HG03039 (cell line): ENCODE measurements around the gene LRP1B.
A peak's percentile ranks its signal among the peaks of the same experiment; 100 is the strongest.

Experiments
- ATAC-seq: cut with Tn5 transposase; IDR thresholded peaks from one replicate; pipeline ENCODE4 v1.9.1; 2021; ENCODE audit warnings: mild to moderate bottlenecking, moderate library complexity; ENCODE audit not compliant: unreplicated experiment

LRP1B gene

GRCh38 chr2:141524777-141525176 lies 606.0 kb downstream of the LRP1B start:
- ATAC-seq = no peak

- peak; percentile 78 for ATAC-seq
Measured at GRCh38 chr2:141523199-141523598, 607.6 kb downstream of the LRP1B start.

DNA sequence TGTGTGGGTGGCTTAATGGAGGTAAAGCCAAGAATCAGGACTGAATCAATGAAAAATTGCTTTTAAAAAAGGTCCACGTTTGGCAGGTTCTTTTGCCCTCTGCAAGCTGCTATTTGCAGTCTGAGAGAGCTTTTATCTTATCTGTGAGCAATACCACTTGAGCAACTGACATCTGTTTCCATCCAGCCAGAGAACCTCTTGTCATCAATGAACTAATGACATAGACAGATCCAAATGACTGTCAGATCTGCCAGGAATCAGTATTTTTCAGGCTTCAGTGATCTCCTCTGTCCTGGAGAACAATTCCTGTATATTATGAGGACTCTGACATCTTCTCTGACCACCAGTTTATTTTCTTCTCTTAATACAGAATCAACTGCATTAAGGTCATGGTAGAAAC lies 608.1 kb downstream of the LRP1B start:
- ATAC-seq = no peak

GRCh38 chr2:141522048-141522447 lies 608.8 kb downstream of the LRP1B start:
- ATAC-seq = peak; percentile 41

GRCh38 chr2:141519906-141520305 lies 610.9 kb downstream of the LRP1B start:
- ATAC-seq = no peak

DNA sequence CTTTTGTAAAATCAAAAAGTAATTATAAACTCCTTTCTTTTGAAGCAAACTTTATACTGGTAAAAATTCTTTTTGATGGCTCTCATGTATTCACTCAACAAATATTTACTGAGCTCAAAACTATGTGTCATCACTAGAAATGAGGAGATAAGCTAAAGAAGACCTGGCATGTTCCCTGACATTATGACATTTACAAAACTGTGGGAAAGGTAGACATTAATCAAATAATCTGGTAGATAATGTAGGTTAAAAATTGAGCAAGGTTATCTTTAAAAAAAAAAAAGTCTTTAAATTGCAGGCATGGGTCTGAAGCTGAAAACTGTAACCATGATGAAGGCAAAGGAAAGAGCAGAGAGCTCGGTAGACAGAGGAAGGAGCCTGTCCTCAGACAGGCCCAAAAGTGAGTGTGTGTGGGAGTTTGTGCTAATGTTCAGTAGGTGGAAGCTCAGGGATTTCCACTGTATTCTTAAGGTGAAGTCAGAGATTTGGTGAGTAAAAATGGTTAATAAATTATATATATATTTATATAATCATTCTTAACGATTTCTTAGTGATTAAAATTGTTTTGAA lies 612.9 kb downstream of the LRP1B start:
- ATAC-seq = no peak

GRCh38 chr2:141517180-141517851 lies 613.5 kb downstream of the LRP1B start:
- ATAC-seq = no peak

- no peak for ATAC-seq
Measured at GRCh38 chr2:141515931-141516330, 614.9 kb downstream of the LRP1B start.

GRCh38 chr2:141513853-141514252 lies 617.0 kb downstream of the LRP1B start:
- peak; percentile 100 for ATAC-seq

DNA sequence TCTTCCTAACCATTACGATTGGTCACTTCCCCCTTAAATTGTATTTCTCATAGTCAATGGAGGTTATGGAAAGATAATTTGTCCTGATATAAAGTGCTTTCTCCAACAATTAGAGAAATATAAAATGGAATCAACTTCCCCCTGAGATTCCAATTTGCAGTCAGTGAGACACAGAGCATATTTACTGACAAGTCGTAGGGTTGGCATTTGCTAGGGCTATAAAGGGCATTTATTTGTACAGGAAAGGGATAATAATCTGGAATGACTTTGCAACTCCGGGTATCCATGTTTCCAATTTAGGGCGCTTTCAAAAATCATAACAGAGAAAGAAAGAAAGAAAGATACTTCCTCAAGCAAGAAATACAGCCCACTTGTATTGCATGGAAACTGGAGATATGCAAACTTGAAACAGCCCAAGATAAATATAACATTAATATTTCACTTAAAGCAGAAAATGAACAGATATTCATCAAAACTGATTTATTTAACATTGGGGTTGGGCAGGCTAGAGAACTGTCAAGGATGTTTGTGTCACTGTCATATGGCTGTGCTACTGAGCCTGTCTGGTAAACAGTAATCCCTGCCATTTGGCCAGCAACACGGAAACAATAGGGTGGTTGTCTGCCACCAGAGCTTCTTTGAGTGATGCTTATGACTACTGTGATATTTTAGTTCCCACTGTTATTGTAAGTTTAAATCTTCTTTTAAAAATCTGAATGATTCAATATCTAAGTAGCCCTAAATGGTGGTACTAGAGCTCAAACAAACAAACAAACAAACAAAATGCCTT lies 621.8 kb downstream of the LRP1B start:
- no peak for ATAC-seq

DNA sequence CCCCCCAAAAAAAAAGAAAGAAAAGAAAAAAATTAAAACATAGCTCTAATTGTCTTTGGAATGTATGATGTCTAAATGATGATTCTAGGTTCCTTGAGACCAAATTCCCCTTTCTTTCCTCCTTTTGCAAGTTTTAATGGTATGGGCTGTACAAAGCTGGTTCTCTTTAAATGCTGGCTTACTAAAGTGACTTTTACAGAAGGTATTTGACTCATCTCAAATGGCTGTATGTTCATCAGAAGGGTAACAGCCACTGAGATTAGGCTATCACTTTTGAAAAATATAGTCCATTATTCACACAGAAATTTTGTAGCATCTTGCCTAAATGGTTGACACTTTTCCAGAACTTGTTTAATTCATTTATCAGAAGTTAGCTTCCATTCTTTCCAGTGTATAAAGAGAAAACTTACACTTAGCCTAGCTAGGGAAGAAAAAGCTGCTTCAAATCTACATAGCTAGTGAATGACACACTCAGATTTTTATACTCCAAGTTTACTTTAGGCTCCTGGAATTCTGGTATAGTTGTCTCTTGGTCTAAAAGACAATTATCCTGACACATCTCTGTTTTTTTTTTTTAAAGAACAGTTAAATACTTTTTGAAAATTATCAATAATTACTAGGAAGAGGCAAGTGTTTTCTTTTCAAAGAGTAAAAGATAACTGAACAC lies 622.6 kb downstream of the LRP1B start:
- no peak for ATAC-seq

DNA sequence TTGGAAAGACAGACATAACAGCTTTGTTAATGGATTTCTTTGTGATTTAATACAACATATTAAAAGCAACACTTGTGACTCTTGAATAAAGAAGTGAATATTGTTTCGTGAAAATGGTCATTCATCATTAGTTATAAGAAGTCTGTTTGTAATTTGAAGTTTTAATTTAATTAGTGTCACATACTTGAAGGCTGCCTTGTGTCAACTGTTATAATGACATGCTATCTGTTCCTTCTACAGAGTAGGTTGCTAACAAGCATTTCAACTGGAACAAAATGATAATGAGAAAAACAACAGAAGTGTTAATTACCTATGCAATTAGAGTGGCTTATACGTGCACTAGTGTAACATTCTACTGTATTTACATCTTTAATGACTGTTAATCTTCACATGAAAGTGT lies 624.7 kb downstream of the LRP1B start:
- no peak for ATAC-seq

DNA sequence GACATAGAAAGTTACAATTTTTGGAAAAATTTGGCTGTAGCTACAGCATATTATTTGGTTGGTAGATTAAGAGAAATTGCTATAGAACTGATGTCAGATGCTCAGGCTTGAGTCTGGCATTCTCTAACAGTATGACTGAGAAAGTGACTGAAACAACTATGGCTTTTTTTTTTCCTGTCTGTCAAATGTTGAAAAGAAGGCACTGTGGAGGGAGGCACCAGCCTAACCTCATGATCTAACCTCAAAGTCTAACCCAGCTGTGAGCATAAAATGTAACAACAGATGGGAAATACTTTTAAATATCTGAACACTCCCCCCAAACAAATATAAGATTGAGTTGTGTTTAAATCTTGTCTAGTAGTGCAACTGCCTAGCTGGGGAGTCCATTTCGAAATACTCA lies 629.1 kb downstream of the LRP1B start:
- no peak for ATAC-seq

GRCh38 chr2:141499123-141499522 lies 631.7 kb downstream of the LRP1B start:
- no peak for ATAC-seq

DNA sequence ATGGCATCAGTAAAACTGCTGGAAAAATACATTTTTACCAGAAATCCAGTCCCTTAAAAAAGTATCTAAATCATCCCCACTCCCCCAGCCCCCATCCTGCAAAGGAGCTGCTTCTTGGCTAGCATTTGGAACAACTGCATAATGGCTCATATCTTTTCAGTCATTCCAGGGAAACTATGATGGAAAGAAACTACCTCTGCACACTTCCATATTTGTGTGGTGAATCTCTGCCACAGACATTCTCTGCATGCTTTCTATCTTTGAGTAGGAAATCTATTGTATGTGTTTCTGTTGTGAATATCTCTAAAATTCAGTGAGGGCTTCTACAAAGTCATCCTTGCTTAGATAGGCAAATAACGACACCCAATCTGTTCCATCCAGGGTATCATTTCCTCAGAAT lies 632.3 kb downstream of the LRP1B start:
- no peak for ATAC-seq

DNA sequence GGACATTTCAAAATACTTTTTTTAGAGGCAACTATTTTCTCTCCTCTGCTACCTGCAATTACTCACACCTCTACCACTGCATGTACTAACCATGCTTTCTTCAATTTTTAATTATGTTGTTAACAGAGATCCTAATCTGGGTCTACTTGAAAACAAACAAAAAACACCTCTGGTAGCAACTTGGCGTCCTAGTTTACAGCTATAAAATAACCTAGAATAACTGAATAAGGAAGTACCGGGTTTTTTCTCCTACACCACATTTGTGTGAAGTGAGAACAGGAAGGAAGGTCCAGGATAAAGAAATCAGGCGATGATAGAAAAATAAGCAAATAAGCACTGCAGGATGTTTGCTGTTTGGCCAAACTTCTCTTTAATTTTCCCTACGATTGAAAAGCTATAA lies 633.5 kb downstream of the LRP1B start:
- no peak for ATAC-seq

- ATAC-seq = no peak
Measured at GRCh38 chr2:141496810-141497209, 634.0 kb downstream of the LRP1B start.

DNA sequence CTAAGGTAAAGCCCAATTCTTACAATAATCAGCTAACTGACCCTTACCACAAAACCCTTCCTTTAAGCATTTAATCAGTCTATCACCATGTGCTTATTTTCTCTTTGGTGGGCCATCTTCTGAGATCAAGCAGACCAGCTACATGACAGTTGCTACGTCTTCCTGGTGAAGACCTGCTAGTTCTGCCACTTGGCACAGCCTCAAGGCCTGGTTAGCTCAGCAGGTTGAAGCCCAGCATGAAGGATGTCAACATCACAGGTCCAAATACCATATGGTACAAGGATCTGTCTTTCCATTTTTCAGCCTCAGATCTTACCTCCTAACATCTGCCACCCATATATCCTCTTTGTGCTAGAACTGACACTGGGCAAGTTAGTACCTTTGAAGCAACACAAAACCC lies 636.9 kb downstream of the LRP1B start:
- no peak for ATAC-seq

GRCh38 chr2:141492816-141493215 lies 638.0 kb downstream of the LRP1B start:
- ATAC-seq = no peak

- no peak for ATAC-seq
Measured at GRCh38 chr2:141490886-141491285, 639.9 kb downstream of the LRP1B start.

DNA sequence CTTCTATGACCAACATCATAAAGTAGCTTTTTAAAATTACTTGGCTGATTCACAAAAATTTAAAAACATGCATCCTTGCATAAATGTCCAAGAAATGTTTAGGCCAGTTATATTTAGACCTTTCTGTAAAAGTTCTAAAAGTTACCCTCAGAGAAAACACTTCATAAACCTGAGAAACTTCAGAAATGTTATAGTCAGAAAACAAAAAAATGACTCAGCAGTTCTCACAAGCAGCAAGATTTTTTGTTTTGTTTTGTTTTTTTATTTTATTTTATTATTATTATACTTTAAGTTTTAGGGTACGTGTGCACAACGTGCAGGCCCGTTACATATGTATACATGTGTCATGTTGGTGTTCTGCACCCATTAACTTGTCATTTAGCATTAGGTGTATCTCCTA lies 648.1 kb downstream of the LRP1B start:
- ATAC-seq = no peak

- no peak for ATAC-seq
Measured at GRCh38 chr2:141475801-141476200, 655.0 kb downstream of the LRP1B start.
